HG02840 (cell line): ENCODE data around the gene CPNE5.
"Not testable (repeated sequence)": the region's sequence is repeated elsewhere in the genome, so short reads cannot be mapped to it uniquely, and the experiment has no call there.

ENCODE experiments used
- ATAC-seq: cut with Tn5 transposase; IDR thresholded peaks from one replicate; pipeline ENCODE4 v1.9.1; 2021; ENCODE audit warnings: mild to moderate bottlenecking, moderate library complexity, moderate number of reproducible peaks; ENCODE audit not compliant: unreplicated experiment, low FRiP score

CPNE5 gene

GRCh38 chr6:36716476-36717093, 122.7 kb downstream of the CPNE5 start:
- no peak for ATAC-seq

GRCh38 chr6:36715469-36715868, 123.8 kb downstream of the CPNE5 start:
- no peak for ATAC-seq

- ATAC-seq = no peak
Measured at GRCh38 chr6:36714511-36714910, 124.7 kb downstream of the CPNE5 start.

GRCh38 chr6:36713846-36714245, 125.4 kb downstream of the CPNE5 start:
- no peak for ATAC-seq

- no peak for ATAC-seq
Measured at GRCh38 chr6:36712816-36713215, 126.4 kb downstream of the CPNE5 start.

GRCh38 chr6:36706339-36706738, 132.9 kb downstream of the CPNE5 start:
- ATAC-seq = no peak

- not testable (repeated sequence) for ATAC-seq
Measured at GRCh38 chr6:36704961-36705577, 134.2 kb downstream of the CPNE5 start.

- ATAC-seq = no peak
Measured at GRCh38 chr6:36703982-36704381, 135.3 kb downstream of the CPNE5 start.

GRCh38 chr6:36703081-36703606, 136.1 kb downstream of the CPNE5 start:
- ATAC-seq = no peak

GRCh38 chr6:36702656-36703055, 136.6 kb downstream of the CPNE5 start:
- no peak for ATAC-seq

GRCh38 chr6:36701401-36701991, 137.7 kb downstream of the CPNE5 start:
- ATAC-seq = no peak

- no peak for ATAC-seq
Measured at GRCh38 chr6:36700831-36701230, 138.4 kb downstream of the CPNE5 start.

GRCh38 chr6:36700071-36700812, 139.0 kb downstream of the CPNE5 start:
- no peak for ATAC-seq

GRCh38 chr6:36699348-36699747, 139.9 kb downstream of the CPNE5 start:
- ATAC-seq = no peak

GRCh38 chr6:36698871-36699271, 140.4 kb downstream of the CPNE5 start:
- no peak for ATAC-seq

GRCh38 chr6:36698196-36698595, 141.0 kb downstream of the CPNE5 start:
- ATAC-seq = no peak

GRCh38 chr6:36697481-36697903, 141.8 kb downstream of the CPNE5 start, which contains the start of gene RAB44:
Gene RAB44, plus strand, starts transcription at chr6:36697826. Its CDS starts 6,410 bp downstream, at chr6:36704236.
- no peak for ATAC-seq

GRCh38 chr6:36695414-36695813, 143.8 kb downstream of the CPNE5 start:
- no peak for ATAC-seq

- ATAC-seq = no peak
Measured at GRCh38 chr6:36694616-36695015, 144.6 kb downstream of the CPNE5 start.

- ATAC-seq = no peak
Measured at GRCh38 chr6:36692861-36693702, 146.2 kb downstream of the CPNE5 start.
